ENCODE results near the gene FECH. TPM values are rescaled to one million over a fixed set of nuclear protein-coding genes. Genes with fewer than 3 reads are reported as not detected.

FECH gene
- total and polyA plus RNA-seq, 9 of the 15 experiments (the other 6 are each of a cell fraction or from before 2014, with no cell fraction given): 19.8 to 170 (median 56.8) TPM

DNA sequence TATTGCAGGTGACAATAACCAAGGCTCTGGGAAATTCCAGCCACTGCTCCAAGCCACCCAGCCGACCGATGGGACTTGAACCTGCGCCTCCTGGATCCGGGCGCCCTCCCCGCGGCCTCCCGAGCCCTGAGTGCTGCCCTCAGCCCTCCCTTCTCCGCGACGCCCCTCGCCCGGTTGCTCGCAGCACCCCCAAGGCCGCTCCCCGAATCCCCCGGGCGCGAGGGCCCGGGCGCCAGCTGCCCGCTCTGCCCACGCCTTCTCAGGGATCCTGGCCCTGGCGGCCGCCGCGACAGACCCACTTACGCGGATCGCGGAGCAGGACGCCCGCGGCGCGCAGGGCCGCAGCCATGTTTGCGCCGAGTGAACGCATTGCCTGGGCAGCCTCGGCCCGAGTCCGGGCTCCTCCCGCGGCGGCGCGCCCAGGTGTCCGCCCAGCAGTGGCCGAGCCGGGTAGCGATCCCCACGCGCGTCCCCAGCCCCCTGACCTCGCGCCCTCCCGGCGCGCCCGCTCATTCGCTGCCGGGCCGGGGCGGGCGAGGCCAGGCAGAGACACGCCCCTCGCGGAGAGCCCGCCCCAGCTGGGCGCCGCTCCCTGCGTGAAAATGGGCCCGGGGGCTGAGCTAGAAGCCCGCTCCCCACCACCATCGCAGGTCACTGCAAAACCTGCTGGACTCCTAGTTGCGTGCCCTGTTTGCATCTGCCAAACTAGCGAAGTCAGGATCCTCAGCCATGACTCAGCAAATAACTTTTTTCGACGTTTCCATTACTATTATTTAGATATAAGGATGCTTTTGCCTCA, at the start of gene FECH (continued):
- TF ChIP-seq, protein P1, sequence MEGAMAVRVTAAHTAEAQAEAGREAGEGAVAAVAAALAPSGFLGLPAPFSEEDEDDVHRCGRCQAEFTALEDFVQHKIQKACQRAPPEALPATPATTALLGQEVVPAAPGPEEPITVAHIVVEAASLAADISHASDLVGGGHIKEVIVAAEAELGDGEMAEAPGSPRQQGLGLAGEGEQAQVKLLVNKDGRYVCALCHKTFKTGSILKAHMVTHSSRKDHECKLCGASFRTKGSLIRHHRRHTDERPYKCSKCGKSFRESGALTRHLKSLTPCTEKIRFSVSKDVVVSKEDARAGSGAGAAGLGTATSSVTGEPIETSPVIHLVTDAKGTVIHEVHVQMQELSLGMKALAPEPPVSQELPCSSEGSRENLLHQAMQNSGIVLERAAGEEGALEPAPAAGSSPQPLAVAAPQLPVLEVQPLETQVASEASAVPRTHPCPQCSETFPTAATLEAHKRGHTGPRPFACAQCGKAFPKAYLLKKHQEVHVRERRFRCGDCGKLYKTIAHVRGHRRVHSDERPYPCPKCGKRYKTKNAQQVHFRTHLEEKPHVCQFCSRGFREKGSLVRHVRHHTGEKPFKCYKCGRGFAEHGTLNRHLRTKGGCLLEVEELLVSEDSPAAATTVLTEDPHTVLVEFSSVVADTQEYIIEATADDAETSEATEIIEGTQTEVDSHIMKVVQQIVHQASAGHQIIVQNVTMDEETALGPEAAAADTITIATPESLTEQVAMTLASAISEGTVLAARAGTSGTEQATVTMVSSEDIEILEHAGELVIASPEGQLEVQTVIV (CRISPR knock-in tag; IDR thresholded peaks at IDR 0.05; ENCODE audit: borderline replicate concordance): no peak
- TF ChIP-seq ZNF408 (CRISPR knock-in tag; IDR thresholded peaks at IDR 0.05; ENCODE audit: low read depth): no peak
- no peak for TF ChIP-seq ZNF507 (tag; conservative IDR thresholded peaks at IDR 0.05)
- TF ChIP-seq GABPA (tag; conservative IDR thresholded peaks at IDR 0.05; ENCODE audit: low read depth): no peak
- TF ChIP-seq ZNF121 (CRISPR knock-in tag; conservative IDR thresholded peaks at IDR 0.05): no peak
- TF ChIP-seq, protein P2, sequence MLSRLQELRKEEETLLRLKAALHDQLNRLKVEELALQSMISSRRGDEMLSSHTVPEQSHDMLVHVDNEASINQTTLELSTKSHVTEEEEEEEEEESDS (CRISPR knock-in tag; IDR thresholded peaks at IDR 0.05): no peak
- no peak for TF ChIP-seq MEF2A (IDR thresholded peaks at IDR 0.05; ENCODE audit: control insufficient read depth, low read depth, low read length)
- no peak for TF ChIP-seq CBX5 (IDR thresholded peaks at IDR 0.05; ENCODE audit: borderline replicate concordance, low read depth)
- no peak for TF ChIP-seq POLR2B (IDR thresholded peaks at IDR 0.05; ENCODE audit: low read depth, partially characterized antibody)
- peak; percentile 62 for TF ChIP-seq TBP (optimal IDR thresholded peaks at IDR 0.05; ENCODE audit: low read depth, low read length)
- no peak for TF ChIP-seq TAF9B (IDR thresholded peaks at IDR 0.05; ENCODE audit: partially characterized antibody)
- TF ChIP-seq KDM5B (IDR thresholded peaks at IDR 0.05; ENCODE audit: insufficient replicate concordance, low read depth, low read length): peak; percentile 54
- no peak for TF ChIP-seq ZNF23 (CRISPR knock-in tag; IDR thresholded peaks at IDR 0.05)
- TF ChIP-seq, protein P3, sequence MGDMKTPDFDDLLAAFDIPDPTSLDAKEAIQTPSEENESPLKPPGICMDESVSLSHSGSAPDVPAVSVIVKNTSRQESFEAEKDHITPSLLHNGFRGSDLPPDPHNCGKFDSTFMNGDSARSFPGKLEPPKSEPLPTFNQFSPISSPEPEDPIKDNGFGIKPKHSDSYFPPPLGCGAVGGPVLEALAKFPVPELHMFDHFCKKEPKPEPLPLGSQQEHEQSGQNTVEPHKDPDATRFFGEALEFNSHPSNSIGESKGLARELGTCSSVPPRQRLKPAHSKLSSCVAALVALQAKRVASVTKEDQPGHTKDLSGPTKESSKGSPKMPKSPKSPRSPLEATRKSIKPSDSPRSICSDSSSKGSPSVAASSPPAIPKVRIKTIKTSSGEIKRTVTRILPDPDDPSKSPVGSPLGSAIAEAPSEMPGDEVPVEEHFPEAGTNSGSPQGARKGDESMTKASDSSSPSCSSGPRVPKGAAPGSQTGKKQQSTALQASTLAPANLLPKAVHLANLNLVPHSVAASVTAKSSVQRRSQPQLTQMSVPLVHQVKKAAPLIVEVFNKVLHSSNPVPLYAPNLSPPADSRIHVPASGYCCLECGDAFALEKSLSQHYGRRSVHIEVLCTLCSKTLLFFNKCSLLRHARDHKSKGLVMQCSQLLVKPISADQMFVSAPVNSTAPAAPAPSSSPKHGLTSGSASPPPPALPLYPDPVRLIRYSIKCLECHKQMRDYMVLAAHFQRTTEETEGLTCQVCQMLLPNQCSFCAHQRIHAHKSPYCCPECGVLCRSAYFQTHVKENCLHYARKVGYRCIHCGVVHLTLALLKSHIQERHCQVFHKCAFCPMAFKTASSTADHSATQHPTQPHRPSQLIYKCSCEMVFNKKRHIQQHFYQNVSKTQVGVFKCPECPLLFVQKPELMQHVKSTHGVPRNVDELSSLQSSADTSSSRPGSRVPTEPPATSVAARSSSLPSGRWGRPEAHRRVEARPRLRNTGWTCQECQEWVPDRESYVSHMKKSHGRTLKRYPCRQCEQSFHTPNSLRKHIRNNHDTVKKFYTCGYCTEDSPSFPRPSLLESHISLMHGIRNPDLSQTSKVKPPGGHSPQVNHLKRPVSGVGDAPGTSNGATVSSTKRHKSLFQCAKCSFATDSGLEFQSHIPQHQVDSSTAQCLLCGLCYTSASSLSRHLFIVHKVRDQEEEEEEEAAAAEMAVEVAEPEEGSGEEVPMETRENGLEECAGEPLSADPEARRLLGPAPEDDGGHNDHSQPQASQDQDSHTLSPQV (IDR thresholded peaks at IDR 0.05): peak; percentile 57
- TF ChIP-seq MEIS2 (IDR thresholded peaks at IDR 0.05; ENCODE audit: partially characterized antibody): no peak
